ENCODE data around the gene B3GLCT. TPM values are rescaled to one million over a fixed set of nuclear protein-coding genes. Genes with fewer than 3 reads are reported as not detected.

B3GLCT gene
- total RNA-seq, 4 donors from 2014 or later, result 1.6 to 5.7 (median 3.9) TPM

- no peak for DNase-seq
- no peak overlapping the region for H3K4me3 ChIP-seq
- H3K27ac ChIP-seq, result no peak overlapping the region
- H3K36me3 ChIP-seq, result no peaks in the 10 kb centered on the region
- intact Hi-C loops (cut with DNase I; ENCODE audit: low total_unique reads) (no loop called here), in situ Hi-C loops (cut with MboI; ENCODE audit: low pct_ligation_motif_present in 1 of 4, low pct_unique_long_range_greater_than_20kb in 1 of 4, low sequenced_read_pairs in 3 of 4) (no loop called here)
- H3K9me3 ChIP-seq, result no peaks in the 10 kb centered on the region
- H3K27me3 ChIP-seq, result no peaks in the 10 kb centered on the region
- no peaks in the 10 kb centered on the region for H3K4me1 ChIP-seq
- TF ChIP-seq POLR2A (IDR thresholded peaks at IDR 0.05), result no peak
- no peak for TF ChIP-seq CTCF (IDR thresholded peaks at IDR 0.05)
- no peak for TF ChIP-seq EP300 (IDR thresholded peaks at IDR 0.05; ENCODE audit: low read depth)
- TF ChIP-seq POLR2AphosphoS5 (IDR thresholded peaks at IDR 0.05), result no peak
- WGBS, 2 donors (ENCODE audit: low coverage in 1 of 2), result 82 to 83% methylated on average over 2 to 5 of the region's 5 CpGs
These were observed 20.0 kb upstream of the B3GLCT start for GRCh38 chr13:31179754-31180153.

- Histone ChIP-seq H3K36me3 (no peaks in the 10 kb centered on the region), H3K9me3 (no peaks in the 10 kb centered on the region), H3K4me3 (no peak overlapping the region), H3K27me3 (no peaks in the 10 kb centered on the region), H3K4me1 (no peaks in the 10 kb centered on the region), H3K27ac (no peak overlapping the region)
- in situ Hi-C loops (cut with MboI; ENCODE audit: low pct_ligation_motif_present in 1 of 4, low pct_unique_long_range_greater_than_20kb in 1 of 4, low sequenced_read_pairs in 3 of 4) (no loop called here), intact Hi-C loops (cut with DNase I; ENCODE audit: low total_unique reads) (no loop called here)
- no peak for DNase-seq
- 99% methylated on average over 11 of the region's 26 CpGs; no CpG with 5 or more reads in 1 of the 2 donors for WGBS, 2 donors (ENCODE audit: low coverage in 1 of 2)
- TF ChIP-seq POLR2AphosphoS5 (IDR thresholded peaks at IDR 0.05) (no peak), EP300 (IDR thresholded peaks at IDR 0.05; ENCODE audit: low read depth) (no peak)
These were observed 16.8 kb upstream of the B3GLCT start for GRCh38 chr13:31182987-31183386.

- intact Hi-C loops (cut with DNase I; ENCODE audit: low total_unique reads) (no loop called here), in situ Hi-C loops (cut with MboI; ENCODE audit: low pct_ligation_motif_present in 1 of 4, low pct_unique_long_range_greater_than_20kb in 1 of 4, low sequenced_read_pairs in 3 of 4) (no loop called here)
- Histone ChIP-seq H3K4me3 (no peak overlapping the region), H3K4me1 (no peaks in the 10 kb centered on the region), H3K36me3 (no peaks in the 10 kb centered on the region), H3K27ac (no peak overlapping the region), H3K27me3 (no peaks in the 10 kb centered on the region), H3K9me3 (no peaks in the 10 kb centered on the region)
- TF ChIP-seq EP300 (IDR thresholded peaks at IDR 0.05; ENCODE audit: low read depth) (no peak), POLR2AphosphoS5 (IDR thresholded peaks at IDR 0.05) (no peak), CTCF (IDR thresholded peaks at IDR 0.05) (no peak), POLR2A (IDR thresholded peaks at IDR 0.05) (no peak)
- WGBS, 2 donors (ENCODE audit: low coverage in 1 of 2), result 95 to 100% methylated on average over 1 to 6 of the region's 6 CpGs
- DNase-seq, result no peak
These were observed 15.3 kb upstream of the B3GLCT start for GRCh38 chr13:31184451-31184850.

GRCh38 chr13:31184981-31185645, 14.7 kb upstream of the B3GLCT start:
- intact Hi-C loops (cut with DNase I; ENCODE audit: low total_unique reads), result no loop called here
- in situ Hi-C loops (cut with MboI; ENCODE audit: low pct_ligation_motif_present in 1 of 4, low pct_unique_long_range_greater_than_20kb in 1 of 4, low sequenced_read_pairs in 3 of 4), result no loop called here
- Histone ChIP-seq H3K4me3 (no peak overlapping the region), H3K4me1 (no peaks in the 10 kb centered on the region), H3K36me3 (no peaks in the 10 kb centered on the region), H3K9me3 (no peaks in the 10 kb centered on the region), H3K27ac (no peak overlapping the region), H3K27me3 (no peaks in the 10 kb centered on the region)
- DNase-seq, result no peak
- TF ChIP-seq CTCF (IDR thresholded peaks at IDR 0.05), result no peak
- TF ChIP-seq POLR2AphosphoS5 (IDR thresholded peaks at IDR 0.05), result no peak
- TF ChIP-seq EP300 (IDR thresholded peaks at IDR 0.05; ENCODE audit: low read depth), result no peak
- TF ChIP-seq POLR2A (IDR thresholded peaks at IDR 0.05), result no peak
- 74 to 86% methylated on average over 6 to 7 of the region's 7 CpGs for WGBS, 2 donors (ENCODE audit: low coverage in 1 of 2)

GRCh38 chr13:31191748-31192147, 8.0 kb upstream of the B3GLCT start:
- in situ Hi-C loops (cut with MboI; ENCODE audit: low pct_ligation_motif_present in 1 of 4, low pct_unique_long_range_greater_than_20kb in 1 of 4, low sequenced_read_pairs in 3 of 4), result no loop called here
- intact Hi-C loops (cut with DNase I; ENCODE audit: low total_unique reads), result no loop called here
- 64 to 81% methylated on average over 4 of the region's 4 CpGs for WGBS, 2 donors (ENCODE audit: low coverage in 1 of 2)
- Histone ChIP-seq H3K36me3 (no peaks in the 10 kb centered on the region), H3K4me1 (no peaks in the 10 kb centered on the region), H3K4me3 (no peak overlapping the region), H3K27me3 (no peaks in the 10 kb centered on the region), H3K9me3 (no peaks in the 10 kb centered on the region), H3K27ac (no peak overlapping the region)
- no peak for DNase-seq
- TF ChIP-seq POLR2AphosphoS5 (IDR thresholded peaks at IDR 0.05) (no peak), EP300 (IDR thresholded peaks at IDR 0.05; ENCODE audit: low read depth) (no peak), CTCF (IDR thresholded peaks at IDR 0.05) (no peak), POLR2A (IDR thresholded peaks at IDR 0.05) (no peak)
